Activated CD8-positive, alpha-beta memory T cell treated with anti-CD3 and anti-CD28 coated beads for 4 hours (primary cell): ENCODE results near the gene VEPH1.

Experiments
- DNase-seq, 2 donors: peaks; one replicate each; pipeline ENCODE4 v3.0.0-alpha.2; 2020; ENCODE audit warnings: low read depth in 2 of 2

The VEPH1 gene

DNA sequence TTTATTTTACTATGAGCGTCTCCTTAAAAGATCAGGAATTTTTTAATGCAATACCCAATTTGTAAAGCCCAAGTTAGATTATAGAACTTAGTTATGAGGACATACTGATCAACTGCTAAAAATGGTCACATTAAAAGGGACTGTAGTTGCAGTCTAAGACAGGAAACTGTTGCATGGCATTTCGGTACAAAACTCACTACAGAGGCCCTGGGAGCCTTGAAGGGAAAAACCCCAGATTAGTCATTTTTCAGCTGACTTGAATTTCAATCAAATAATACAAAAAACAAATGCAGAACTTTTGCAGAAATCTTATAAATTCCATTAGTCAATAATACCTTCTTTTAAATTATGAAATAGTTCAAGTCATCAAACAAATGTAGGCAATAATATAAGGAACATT is 73.5 kb downstream of the VEPH1 start:
- no peak for DNase-seq

DNA sequence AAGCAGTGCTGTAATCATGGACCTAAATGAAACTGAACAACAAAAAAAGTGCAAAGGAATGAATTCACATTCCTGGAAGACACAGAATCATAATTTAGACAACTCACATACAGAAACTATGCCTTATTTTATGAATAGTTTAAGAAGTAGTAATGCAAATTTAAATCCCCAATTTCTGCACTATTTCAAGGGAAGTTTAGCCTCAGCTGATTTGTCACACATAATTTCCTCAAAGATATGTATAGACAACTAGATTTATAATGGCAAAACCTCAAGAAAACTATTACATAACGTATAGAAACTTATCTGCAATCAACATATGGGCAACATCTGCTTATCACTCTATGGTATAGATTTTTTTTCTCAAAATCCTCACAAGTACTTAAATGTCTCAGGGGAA is 74.4 kb downstream of the VEPH1 start:
- no peak for DNase-seq

DNA sequence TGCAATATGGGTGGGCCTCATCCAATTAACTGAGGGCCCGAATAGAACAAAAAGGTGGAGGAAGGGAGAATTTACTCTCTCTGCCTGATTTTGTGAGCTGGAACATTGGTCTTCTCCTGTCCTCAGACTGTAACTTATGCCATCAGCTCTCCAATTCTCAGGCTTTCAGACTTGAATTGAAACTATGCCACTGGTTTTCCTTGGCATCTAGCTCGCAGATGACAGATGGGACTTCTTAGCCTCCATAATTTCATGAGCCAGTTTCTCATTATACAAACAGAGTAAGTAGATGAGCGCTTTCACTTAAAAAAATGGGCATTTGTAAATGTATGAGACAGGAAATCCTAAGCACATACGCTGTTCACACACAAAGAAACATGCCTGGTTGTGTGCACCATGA is 75.3 kb downstream of the VEPH1 start:
- DNase-seq: no peak

DNA sequence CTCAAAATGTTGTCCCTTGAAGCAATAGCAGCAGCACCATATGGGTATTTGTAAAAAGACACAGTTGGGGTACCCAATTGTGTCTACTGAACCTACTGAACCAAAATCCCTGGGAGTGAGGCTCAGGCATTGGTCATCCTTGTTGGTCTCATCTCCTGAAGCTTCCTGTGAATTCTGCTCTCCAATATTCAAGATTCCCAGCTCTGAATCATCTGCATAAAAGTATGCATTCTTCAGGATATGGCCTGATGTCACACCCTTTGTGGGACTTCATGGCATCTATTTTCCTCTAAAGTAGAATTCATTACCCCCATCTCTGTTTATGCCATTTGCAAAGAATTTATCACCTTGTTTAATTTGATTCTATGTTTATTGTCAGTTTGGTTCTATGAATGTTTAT is 79.9 kb downstream of the VEPH1 start:
- no peak for DNase-seq

DNA sequence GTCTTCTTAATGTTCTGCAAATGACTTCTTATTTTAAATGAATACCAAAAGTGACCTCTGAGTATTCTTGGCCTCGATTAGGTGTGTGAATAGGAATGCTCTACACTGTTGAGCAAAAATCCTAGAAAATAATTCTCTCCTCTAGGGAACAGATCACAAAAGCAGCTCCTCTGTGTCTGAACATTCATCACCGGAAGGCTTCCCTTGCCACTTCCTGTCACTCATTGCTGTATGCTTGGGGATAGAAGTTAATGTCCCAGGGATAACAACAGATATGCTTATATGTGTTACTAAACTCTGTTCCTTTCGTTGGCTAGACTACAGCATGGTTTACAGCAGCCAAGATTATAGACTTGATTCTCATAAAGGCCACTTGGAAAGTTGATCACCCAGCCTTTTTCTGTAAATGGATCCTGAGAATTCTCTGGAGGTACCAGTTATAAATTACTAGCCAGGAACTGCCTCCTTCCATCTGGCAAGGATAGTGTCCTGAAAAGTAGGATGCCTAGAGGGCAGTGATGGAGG is 82.5 kb downstream of the VEPH1 start:
- no peak for DNase-seq

DNA sequence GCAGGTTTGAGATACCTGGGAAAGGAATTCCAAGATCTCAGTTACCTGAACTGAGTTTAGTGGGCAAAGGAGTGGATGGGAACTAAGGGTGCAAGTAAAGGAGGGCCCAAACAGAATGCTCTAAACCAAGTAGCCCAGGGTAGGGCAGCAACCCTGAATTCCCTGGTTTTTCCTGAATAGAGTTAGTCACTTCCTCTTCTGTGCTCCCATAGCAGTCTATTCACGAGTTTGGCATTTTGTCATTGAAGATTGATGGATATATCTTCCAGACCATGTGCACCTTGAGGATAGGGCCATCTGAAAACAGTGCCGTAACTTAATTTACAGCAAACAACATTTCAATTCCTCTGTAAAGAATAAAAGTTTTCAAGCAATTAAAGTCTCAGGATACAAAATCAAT is 85.1 kb downstream of the VEPH1 start:
- DNase-seq: no peak

DNA sequence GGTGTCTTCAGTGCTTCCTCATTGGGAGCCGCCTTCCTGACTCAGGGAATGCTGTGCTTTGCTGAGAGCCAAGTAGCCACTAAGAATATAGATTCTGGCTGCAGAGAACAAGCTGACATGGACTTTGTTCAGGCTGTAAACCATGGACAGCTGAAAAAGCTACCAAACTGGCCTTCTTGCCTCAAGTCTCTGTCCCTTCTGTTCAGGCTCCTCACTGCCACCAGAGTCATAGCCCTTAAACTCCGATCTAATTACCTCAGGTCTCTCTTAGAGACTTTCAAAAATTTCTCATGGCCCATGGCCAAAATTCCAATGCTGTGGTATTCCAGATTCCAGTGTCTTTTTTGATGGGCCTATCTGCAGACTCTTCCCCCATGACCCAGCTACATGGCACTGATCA is 86.0 kb downstream of the VEPH1 start:
- no peak for DNase-seq

DNA sequence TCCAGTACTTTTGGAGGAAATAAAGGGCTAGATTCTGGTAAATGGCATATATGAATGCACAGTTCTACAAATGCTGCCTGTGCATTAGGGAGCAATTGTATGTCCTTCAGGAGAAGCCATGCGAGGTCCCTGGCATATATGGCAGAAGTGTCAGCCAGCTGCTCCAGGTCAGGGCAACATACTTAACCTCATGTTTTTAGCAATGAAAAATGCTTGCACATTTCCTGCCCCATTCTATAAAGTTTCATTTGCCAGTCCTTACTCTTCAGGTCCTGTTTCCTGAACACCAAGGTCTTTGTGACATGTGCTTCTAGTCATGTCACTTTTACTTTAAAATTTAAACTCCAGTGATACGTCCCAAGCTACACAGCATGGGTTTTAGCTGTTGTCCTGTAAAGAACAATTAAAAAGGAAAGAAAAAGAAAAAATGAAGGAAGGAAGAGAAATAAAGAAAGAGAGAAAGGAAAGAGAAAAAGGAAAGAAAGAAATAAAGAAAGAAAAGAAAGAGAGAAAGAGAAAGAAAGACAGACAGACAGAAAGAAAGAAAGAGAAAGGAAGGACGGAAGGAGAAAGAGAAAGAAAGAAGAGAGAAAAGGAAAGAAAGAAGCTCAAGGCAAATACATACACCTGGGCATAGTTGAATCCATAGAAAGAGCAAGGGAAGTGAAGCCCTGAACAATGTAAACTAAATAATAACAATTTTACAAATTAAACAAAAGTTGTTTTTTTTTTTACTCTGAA is 86.7 kb downstream of the VEPH1 start:
- DNase-seq: no peak

DNA sequence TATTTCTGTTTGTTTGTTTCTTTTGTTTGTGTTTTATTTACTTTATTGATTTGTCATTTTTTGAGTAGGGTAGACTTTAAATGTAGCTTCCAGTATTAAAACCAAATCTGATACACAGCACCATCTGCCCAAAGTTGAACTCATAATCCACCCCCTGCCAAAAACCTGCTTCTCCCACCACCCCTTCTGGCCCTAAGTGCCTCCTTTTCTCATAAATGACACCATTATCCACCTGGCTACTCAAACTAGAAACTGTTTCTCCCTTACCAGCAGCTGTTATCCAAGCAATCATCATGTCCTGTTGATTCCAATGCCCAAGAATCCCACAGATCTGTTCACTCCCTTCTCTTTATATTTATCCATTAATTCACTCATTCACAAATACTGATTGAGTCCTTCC is 88.4 kb downstream of the VEPH1 start:
- no peak for DNase-seq

DNA sequence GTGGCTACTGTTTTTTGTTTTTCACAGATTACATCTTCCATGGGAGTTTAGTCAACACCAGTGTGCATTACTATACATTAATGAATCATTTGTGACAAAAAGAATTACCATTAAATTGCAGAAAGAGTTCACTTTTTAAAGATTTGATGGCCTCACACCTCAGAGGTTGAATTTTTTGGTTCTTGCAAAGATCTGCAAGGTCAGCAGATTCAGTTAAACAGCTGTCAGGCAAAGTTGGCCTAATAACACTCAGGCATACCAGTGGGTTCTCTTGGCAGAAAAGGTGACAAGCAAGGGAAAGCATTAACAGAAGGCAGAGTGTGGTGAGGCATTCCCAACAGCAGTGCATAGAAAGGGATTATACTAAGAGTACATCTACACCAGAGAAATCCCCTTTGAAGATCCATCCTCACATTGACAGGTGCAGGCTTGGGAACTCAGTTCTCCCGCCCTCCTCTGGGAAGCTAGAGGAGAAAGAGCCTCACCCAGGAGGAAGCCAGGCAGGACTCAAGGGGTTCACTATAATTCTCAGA is 90.8 kb downstream of the VEPH1 start:
- DNase-seq: no peak

DNA sequence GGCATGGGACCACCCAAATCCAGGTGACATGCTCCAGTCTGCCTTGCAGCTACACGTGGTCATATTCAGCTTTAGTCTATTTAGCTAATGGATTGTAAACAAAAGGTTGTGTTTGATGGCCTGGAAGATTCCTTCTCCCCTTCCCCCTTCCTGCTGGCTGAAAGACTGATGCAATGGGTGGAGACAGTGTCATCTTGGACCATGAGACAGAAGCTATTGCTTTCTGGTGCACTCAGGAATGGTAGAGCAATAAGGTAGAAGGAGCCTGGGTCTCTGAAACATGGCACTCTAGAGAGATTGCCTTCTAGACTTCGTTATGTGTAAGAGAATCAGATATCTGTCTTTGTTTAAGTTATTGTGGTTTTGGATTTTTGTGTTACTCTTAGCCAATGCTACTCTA is 92.3 kb downstream of the VEPH1 start:
- DNase-seq: no peak

DNA sequence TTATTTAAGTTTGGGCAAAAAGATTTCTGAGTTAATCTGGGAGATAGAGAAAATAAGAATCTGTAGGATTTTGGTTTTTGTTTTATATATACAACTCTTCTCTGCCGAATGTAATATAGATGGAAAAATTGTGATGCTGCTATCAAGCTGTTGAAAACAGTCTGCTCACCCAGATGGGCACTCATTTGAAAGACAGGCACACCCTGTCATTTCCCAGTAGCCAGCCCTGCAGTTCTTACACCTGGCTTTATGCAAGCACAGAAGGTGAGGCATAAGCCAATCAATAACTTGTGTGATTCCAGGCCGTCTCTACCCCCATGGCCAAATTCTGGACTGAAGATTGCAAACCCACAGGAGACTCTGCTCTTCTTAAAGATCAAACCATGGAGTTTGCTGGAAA is 93.7 kb downstream of the VEPH1 start:
- DNase-seq: no peak

DNA sequence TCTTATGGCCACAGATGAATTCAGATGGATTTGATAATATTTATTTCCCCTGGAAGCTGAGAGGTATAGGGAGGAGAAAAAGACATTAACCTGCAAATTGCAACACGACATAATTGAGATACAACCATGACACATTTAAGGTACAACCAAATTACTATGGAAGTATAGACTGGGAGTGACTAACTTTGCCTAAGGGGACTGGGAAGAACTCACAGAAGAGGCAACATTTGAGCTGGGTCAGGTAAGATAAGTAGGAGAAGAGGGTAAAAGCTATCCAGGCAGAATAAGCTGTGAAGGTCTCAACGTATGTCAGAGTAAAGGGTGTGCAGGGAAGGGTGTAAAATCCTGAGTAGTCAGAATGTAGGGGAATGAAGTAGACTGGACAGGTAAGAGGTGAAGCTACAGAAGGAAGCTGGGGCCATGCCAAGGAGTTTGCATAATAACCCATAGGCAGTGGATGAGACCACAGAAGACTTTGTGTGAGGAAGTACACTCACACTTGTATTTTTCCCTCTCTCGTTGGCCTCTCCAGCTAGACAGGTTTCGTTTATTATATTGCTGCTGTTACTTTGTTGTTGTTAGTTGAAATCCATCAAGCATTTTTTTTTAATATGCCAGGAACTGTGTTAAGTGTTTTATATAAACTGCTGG is 94.6 kb downstream of the VEPH1 start:
- DNase-seq: no peak

DNA sequence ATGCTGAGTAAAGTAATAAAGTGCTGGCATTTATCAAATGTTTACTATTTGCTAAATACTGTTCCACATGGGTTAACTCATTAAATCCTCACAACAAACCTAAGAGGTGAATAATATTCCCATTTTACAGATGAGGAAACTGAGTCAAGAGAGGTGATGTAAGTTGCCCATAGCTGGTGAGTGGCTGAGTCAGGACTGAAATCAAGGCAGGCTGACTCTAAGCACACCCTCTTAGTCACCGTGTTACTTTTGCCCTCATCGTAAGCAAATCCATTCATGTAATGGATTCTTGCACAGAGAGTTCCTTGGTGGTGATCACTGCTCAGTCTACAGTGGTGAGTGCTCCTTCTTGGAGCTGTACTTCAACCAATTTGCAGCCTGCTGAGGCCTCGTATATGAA is 95.4 kb downstream of the VEPH1 start:
- no peak for DNase-seq

DNA sequence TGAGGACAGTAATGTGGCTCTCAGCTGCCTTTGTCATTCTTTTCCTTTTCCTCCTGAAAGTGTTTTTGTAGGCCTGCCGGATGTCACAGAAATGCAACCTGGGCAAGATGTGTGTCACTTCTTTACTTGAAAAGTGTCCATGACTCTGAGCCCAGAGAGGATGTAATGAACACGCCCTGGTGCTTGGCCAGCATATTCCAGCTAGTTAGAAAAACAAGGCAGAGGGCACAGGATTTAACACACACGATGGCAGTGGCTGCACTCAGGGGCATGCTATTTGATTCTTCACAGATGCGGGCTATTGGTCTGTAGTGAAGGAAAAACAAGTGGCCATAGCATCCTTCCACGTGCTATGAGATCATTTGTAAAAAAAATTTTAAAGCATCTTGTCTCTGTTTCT is 96.8 kb downstream of the VEPH1 start:
- DNase-seq: no peak

DNA sequence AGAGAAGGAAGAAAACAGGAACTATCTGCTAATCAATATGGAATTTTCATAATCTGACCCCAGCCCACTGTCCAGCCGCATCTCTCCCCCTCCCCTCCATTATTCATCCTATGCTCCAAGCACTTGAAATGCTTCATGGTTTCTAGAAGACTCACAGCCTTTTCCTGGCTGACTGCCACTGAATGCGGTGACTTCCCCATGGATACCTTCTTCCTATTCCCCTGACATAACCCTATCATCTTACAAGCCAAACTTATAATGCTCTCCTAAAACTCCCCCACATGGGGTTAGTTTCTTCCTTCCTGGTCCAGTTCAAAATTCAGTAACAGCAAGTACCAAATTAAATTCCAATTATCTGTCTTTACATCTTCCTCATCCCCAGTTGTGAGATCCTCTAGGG is 97.8 kb downstream of the VEPH1 start:
- no peak for DNase-seq

DNA sequence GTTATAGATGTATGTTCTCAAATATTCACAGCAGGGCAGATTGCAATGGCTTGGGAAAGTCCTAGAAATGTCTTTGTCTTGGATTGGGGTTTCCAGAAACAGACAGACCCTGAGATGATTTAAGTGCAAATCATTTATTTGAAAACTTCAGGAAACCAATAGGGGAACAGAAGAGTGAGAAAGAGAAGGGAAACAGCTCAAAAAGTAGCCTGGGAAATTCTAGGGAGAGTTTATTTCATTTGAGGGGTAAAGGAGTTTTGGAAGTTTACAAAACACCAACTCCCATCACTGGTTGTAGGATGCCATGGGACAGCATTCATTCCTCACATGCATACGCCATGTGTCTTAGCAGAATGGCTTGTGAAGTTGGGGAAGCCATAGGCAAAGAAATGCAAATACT is 98.8 kb downstream of the VEPH1 start:
- no peak for DNase-seq

DNA sequence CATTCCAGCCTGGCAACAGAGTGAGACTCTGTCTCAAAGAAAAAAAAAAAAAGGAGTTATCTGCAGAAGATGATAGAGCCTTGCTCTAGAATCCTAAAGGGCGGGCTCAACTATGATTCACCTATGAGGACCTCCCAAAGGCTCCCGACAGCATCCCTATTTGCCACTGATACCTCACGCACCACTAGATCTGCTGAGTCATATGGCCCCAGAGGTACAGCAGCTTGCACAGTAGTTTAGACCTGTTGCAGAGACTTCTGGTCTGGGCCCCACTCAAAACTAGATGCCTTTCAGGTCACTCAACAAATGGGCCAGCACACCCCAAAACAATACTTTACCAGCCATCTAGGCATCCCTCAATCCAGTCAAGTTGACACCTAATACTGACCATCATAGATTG is 104.6 kb downstream of the VEPH1 start:
- DNase-seq: no peak

DNA sequence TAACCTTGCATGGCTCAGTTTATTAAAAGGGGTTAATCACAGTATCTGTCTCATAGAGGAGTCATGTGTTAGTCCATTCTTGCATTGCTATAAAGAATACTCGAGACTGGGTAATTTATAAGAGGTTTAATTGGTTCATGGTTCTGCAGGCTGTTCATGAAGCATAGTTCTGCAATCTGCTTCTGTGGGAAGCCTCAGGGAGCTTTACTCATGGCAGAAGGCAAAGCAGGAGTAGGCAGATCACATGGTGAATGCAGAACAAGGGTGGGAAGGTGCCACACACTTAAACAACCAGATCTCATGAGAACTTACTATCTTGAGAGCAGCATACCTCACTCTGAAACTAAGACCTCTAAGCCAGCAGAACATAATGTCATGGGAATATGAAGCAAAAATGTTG is 108.8 kb downstream of the VEPH1 start:
- DNase-seq: no peak

DNA sequence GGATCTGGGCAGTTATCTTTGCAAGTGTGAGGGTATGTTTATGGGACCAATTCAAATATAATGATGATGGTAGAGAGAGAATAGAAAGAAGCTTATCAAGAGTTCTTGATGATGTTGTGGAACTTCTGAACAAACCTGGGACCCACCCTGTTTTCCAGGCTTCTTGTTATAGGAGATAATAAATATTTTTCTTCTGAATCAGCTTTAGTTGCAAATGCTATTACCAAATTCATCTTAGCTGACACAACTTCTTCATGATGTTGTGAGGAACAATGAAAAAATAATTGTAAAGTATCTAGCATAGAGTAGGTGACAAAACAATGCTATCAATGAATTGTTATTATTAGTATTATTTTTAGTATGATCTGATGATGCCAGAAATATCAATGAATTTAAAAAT is 110.1 kb downstream of the VEPH1 start:
- no peak for DNase-seq

DNA sequence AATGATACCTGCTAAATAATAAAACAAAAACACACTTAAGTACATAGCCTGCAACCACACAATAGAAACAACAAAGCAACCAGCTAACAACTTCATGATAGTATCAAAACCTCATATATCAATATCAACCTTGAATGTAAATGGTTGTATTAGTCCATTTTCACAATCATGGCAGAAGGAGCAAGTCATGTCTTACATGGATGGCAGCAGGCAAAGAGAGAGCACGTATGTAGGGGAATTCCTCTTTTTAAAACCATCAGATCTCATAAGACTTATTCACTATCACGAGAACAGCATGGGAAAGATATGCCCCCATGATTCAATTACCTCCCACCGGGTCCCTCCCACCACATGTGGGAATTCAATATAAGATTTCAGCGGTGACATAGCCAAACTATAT is 111.1 kb downstream of the VEPH1 start:
- no peak for DNase-seq

DNA sequence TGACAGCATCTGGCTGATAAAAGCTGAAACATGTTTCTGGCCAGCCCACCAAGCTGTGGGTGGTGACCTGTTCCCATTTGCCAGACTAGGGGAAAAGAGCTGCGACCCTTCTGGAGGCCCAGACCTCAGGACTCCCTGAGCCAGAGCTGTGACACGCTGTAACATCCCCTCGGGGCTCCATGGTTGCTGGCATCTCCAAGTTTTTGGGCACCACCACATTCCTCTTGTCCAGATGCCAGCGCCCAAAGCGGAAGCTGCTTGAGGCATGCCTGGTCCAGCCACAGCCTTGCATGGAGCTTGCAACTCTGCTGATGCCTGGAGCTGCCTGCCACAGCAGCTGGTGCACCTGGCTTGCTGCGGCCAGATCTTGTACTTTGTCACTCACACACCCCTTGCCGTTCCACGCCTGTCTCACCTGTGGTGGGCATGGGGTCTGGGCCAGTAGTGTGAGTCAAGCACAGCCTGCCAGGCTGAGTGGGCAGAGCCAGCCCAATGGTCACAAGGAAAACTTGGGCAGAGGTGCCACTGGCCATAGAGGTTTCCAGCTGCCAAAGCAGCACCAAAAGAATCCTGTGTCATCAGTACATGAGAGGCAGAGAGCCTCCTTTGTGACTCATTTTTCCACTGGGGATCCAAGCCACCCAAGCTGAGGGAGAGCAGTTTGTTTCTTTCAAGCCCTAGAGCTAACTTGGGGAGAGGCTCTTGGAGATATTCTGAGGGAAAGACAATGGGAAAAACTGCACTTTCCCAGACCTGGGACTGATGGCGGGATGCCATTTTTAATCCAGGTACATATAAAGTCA is 112.3 kb downstream of the VEPH1 start:
- no peak for DNase-seq

DNA sequence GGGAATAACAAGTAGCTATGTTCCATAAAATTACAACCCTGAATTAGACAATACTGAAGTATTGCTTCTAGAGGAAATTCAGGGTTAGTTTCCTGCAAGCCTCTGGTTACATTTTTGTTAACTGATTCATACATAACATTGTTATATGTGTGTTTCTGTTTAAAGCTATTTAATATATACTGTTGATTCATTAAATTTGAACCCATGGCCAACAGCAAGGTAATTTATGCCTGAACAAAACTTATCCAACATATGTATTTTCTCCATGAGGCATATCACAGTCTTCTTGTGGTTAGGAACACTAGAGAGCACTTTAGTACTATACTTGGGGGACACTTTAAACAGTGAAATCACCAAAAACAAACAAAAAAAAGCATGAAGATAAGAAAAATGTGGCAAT is 114.2 kb downstream of the VEPH1 start:
- DNase-seq: no peak
